ENCODE measurements around the gene ADCY9.

Gene ADCY9

GRCh38 chr16:3999479-4000325, 116.5 kb downstream of the ADCY9 start:
- H3K4me1 ChIP-seq (ENCODE audit: control insufficient read depth, insufficient read depth, low read length, poor library complexity, severe bottlenecking) = peaks cover 4% of the 10 kb centered on the region
- DNase-seq = no peak
- H3K9me3 ChIP-seq (ENCODE audit: control insufficient read depth, low read length) = no peaks in the 10 kb centered on the region
- H3K27ac ChIP-seq (ENCODE audit: insufficient read depth, low read length, poor library complexity, severe bottlenecking) = no peak overlapping the region
- H3K36me3 ChIP-seq (ENCODE audit: control insufficient read depth, insufficient read depth, low read length) = no peaks in the 10 kb centered on the region
- no peak overlapping the region for H3K4me3 ChIP-seq (ENCODE audit: insufficient read depth, low read depth, low read length, poor library complexity, severe bottlenecking)
- no peaks in the 10 kb centered on the region for H3K27me3 ChIP-seq (replicated peaks; ENCODE audit: control insufficient read depth, insufficient read depth, low read length, poor library complexity, severe bottlenecking)

- no peak overlapping the region for H3K4me3 ChIP-seq (ENCODE audit: insufficient read depth, low read depth, low read length, poor library complexity, severe bottlenecking)
- no peak overlapping the region for H3K27ac ChIP-seq (ENCODE audit: insufficient read depth, low read length, poor library complexity, severe bottlenecking)
These were observed 117.3 kb downstream of the ADCY9 start for GRCh38 chr16:3998793-3999478.

GRCh38 chr16:3997231-3997841, 118.9 kb downstream of the ADCY9 start:
- no peak overlapping the region for H3K4me3 ChIP-seq (ENCODE audit: insufficient read depth, low read depth, low read length, poor library complexity, severe bottlenecking)
- H3K9me3 ChIP-seq (ENCODE audit: control insufficient read depth, low read length) = no peaks in the 10 kb centered on the region
- no peak overlapping the region for H3K27ac ChIP-seq (ENCODE audit: insufficient read depth, low read length, poor library complexity, severe bottlenecking)
- no peaks in the 10 kb centered on the region for H3K27me3 ChIP-seq (replicated peaks; ENCODE audit: control insufficient read depth, insufficient read depth, low read length, poor library complexity, severe bottlenecking)
- H3K4me1 ChIP-seq (ENCODE audit: control insufficient read depth, insufficient read depth, low read length, poor library complexity, severe bottlenecking) = peaks cover 4% of the 10 kb centered on the region
- DNase-seq = no peak
- no peaks in the 10 kb centered on the region for H3K36me3 ChIP-seq (ENCODE audit: control insufficient read depth, insufficient read depth, low read length)

More at GRCh38 chr16:3998793-3999478, 117.3 kb downstream of the ADCY9 start:
- Histone ChIP-seq H3K4me1 (ENCODE audit: control insufficient read depth, insufficient read depth, low read length, poor library complexity, severe bottlenecking) (peaks cover 4% of the 10 kb centered on the region), H3K36me3 (ENCODE audit: control insufficient read depth, insufficient read depth, low read length) (no peaks in the 10 kb centered on the region), H3K27me3 (replicated peaks; ENCODE audit: control insufficient read depth, insufficient read depth, low read length, poor library complexity, severe bottlenecking) (no peaks in the 10 kb centered on the region), H3K9me3 (ENCODE audit: control insufficient read depth, low read length) (no peaks in the 10 kb centered on the region)
- no peak for DNase-seq

- no peaks in the 10 kb centered on the region for H3K9me3 ChIP-seq (ENCODE audit: control insufficient read depth, low read length)
- H3K27me3 ChIP-seq (replicated peaks; ENCODE audit: control insufficient read depth, insufficient read depth, low read length, poor library complexity, severe bottlenecking) = no peaks in the 10 kb centered on the region
- H3K36me3 ChIP-seq (ENCODE audit: control insufficient read depth, insufficient read depth, low read length) = no peaks in the 10 kb centered on the region
- H3K27ac ChIP-seq (ENCODE audit: insufficient read depth, low read length, poor library complexity, severe bottlenecking) = no peak overlapping the region
- DNase-seq = no peak
- peaks cover 2% of the 10 kb centered on the region for H3K4me1 ChIP-seq (ENCODE audit: control insufficient read depth, insufficient read depth, low read length, poor library complexity, severe bottlenecking)
- no peak overlapping the region for H3K4me3 ChIP-seq (ENCODE audit: insufficient read depth, low read depth, low read length, poor library complexity, severe bottlenecking)
These were observed 121.2 kb downstream of the ADCY9 start for GRCh38 chr16:3995001-3995400.

GRCh38 chr16:3993052-3993785, 123.0 kb downstream of the ADCY9 start:
- Histone ChIP-seq H3K27ac (ENCODE audit: insufficient read depth, low read length, poor library complexity, severe bottlenecking) (no peak overlapping the region), H3K4me1 (ENCODE audit: control insufficient read depth, insufficient read depth, low read length, poor library complexity, severe bottlenecking) (no peaks in the 10 kb centered on the region), H3K4me3 (ENCODE audit: insufficient read depth, low read depth, low read length, poor library complexity, severe bottlenecking) (no peak overlapping the region), H3K9me3 (ENCODE audit: control insufficient read depth, low read length) (no peaks in the 10 kb centered on the region), H3K27me3 (replicated peaks; ENCODE audit: control insufficient read depth, insufficient read depth, low read length, poor library complexity, severe bottlenecking) (no peaks in the 10 kb centered on the region), H3K36me3 (ENCODE audit: control insufficient read depth, insufficient read depth, low read length) (no peaks in the 10 kb centered on the region)
- no peak for DNase-seq

GRCh38 chr16:3992297-3993051, 123.8 kb downstream of the ADCY9 start:
- Histone ChIP-seq H3K36me3 (ENCODE audit: control insufficient read depth, insufficient read depth, low read length) (peaks cover 3% of the 10 kb centered on the region), H3K27me3 (replicated peaks; ENCODE audit: control insufficient read depth, insufficient read depth, low read length, poor library complexity, severe bottlenecking) (no peaks in the 10 kb centered on the region), H3K9me3 (ENCODE audit: control insufficient read depth, low read length) (no peaks in the 10 kb centered on the region), H3K27ac (ENCODE audit: insufficient read depth, low read length, poor library complexity, severe bottlenecking) (no peak overlapping the region), H3K4me3 (ENCODE audit: insufficient read depth, low read depth, low read length, poor library complexity, severe bottlenecking) (no peak overlapping the region), H3K4me1 (ENCODE audit: control insufficient read depth, insufficient read depth, low read length, poor library complexity, severe bottlenecking) (no peaks in the 10 kb centered on the region)
- DNase-seq = no peak

GRCh38 chr16:3988824-3989223, 127.4 kb downstream of the ADCY9 start:
- Histone ChIP-seq H3K9me3 (ENCODE audit: control insufficient read depth, low read length) (no peaks in the 10 kb centered on the region), H3K4me1 (ENCODE audit: control insufficient read depth, insufficient read depth, low read length, poor library complexity, severe bottlenecking) (no peaks in the 10 kb centered on the region), H3K27ac (ENCODE audit: insufficient read depth, low read length, poor library complexity, severe bottlenecking) (no peak overlapping the region), H3K27me3 (replicated peaks; ENCODE audit: control insufficient read depth, insufficient read depth, low read length, poor library complexity, severe bottlenecking) (no peaks in the 10 kb centered on the region), H3K36me3 (ENCODE audit: control insufficient read depth, insufficient read depth, low read length) (peaks cover 3% of the 10 kb centered on the region), H3K4me3 (ENCODE audit: insufficient read depth, low read depth, low read length, poor library complexity, severe bottlenecking) (no peak overlapping the region)
- no peak for DNase-seq

GRCh38 chr16:3988011-3988410, 128.2 kb downstream of the ADCY9 start:
- no peak overlapping the region for H3K27ac ChIP-seq (ENCODE audit: insufficient read depth, low read length, poor library complexity, severe bottlenecking)
- H3K9me3 ChIP-seq (ENCODE audit: control insufficient read depth, low read length) = no peaks in the 10 kb centered on the region
- no peak overlapping the region for H3K4me3 ChIP-seq (ENCODE audit: insufficient read depth, low read depth, low read length, poor library complexity, severe bottlenecking)
- H3K4me1 ChIP-seq (ENCODE audit: control insufficient read depth, insufficient read depth, low read length, poor library complexity, severe bottlenecking) = no peaks in the 10 kb centered on the region
- peaks cover 3% of the 10 kb centered on the region for H3K36me3 ChIP-seq (ENCODE audit: control insufficient read depth, insufficient read depth, low read length)
- no peak for DNase-seq
- H3K27me3 ChIP-seq (replicated peaks; ENCODE audit: control insufficient read depth, insufficient read depth, low read length, poor library complexity, severe bottlenecking) = no peaks in the 10 kb centered on the region

GRCh38 chr16:3987231-3987630, 129.0 kb downstream of the ADCY9 start:
- H3K9me3 ChIP-seq (ENCODE audit: control insufficient read depth, low read length) = no peaks in the 10 kb centered on the region
- no peak for DNase-seq
- H3K27me3 ChIP-seq (replicated peaks; ENCODE audit: control insufficient read depth, insufficient read depth, low read length, poor library complexity, severe bottlenecking) = no peaks in the 10 kb centered on the region
- peaks cover 3% of the 10 kb centered on the region for H3K36me3 ChIP-seq (ENCODE audit: control insufficient read depth, insufficient read depth, low read length)
- H3K4me3 ChIP-seq (ENCODE audit: insufficient read depth, low read depth, low read length, poor library complexity, severe bottlenecking) = no peak overlapping the region
- H3K4me1 ChIP-seq (ENCODE audit: control insufficient read depth, insufficient read depth, low read length, poor library complexity, severe bottlenecking) = no peaks in the 10 kb centered on the region
- no peak overlapping the region for H3K27ac ChIP-seq (ENCODE audit: insufficient read depth, low read length, poor library complexity, severe bottlenecking)
